ENCODE data around the gene PI4KA.
"Not testable (repeated sequence)": the region's sequence is repeated elsewhere in the genome, so short reads cannot be mapped to it uniquely, and the experiment has no call there.

Gene PI4KA

GRCh38 chr22:20663941-20664593 lies 194.5 kb downstream of the PI4KA start:
- DNase-seq (ENCODE audit: low read depth): no peak

- no peak for DNase-seq (ENCODE audit: low read depth)
Measured at GRCh38 chr22:20663137-20663828, 195.3 kb downstream of the PI4KA start.

DNA sequence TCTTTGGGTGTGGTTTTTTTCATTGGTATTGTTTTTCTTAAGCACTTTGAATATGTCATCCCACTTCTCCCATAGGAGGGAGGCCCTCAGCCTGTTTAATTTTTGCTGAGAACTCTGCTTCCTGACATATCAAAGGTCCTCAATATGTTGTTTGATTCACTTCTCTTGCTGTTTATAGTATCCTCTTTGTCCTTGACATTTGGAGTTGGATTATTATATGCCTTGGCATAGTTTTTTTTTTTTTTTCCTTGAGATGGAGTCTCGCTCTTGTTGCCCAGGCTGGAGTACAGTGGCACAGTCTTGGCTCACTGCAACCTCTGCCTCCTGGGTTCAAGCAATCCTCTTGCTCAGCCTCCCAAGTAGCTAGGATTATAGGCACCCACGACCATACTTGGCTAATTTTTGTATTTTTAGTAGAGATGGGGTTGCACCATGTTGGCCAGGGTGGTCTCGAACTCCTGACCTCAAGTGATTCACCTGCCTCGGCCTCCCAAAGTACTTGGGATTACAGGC lies 196.0 kb downstream of the PI4KA start:
- not testable (repeated sequence) for DNase-seq (ENCODE audit: low read depth)

GRCh38 chr22:20661473-20661872 lies 197.1 kb downstream of the PI4KA start:
- no peak for DNase-seq (ENCODE audit: low read depth)

GRCh38 chr22:20660441-20661054 lies 198.1 kb downstream of the PI4KA start:
- no peak for DNase-seq (ENCODE audit: low read depth)

- DNase-seq (ENCODE audit: low read depth): no peak
Measured at GRCh38 chr22:20659920-20660319, 198.7 kb downstream of the PI4KA start.

DNA sequence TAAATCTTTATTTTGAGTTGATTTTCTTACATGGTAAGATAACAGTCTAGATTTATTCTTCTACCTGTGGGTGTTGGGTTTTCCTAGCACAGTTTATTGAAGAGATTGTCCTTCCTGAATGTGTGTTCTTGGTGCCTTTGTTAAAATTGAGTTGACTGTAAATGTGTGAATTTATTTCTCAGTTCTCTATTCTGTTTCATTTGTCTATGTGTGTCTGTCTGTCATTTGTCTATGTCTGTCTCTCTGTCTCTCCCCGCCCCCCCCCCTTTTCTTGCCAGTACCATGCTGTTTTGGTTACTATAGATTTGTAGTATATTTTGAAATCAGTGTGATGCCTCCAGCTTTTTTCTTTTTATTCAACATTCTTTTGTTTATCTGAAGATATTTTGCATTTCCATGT lies 199.4 kb downstream of the PI4KA start:
- no peak for DNase-seq (ENCODE audit: low read depth)

GRCh38 chr22:20658433-20659222 lies 200.0 kb downstream of the PI4KA start:
- no peak for DNase-seq (ENCODE audit: low read depth)

DNA sequence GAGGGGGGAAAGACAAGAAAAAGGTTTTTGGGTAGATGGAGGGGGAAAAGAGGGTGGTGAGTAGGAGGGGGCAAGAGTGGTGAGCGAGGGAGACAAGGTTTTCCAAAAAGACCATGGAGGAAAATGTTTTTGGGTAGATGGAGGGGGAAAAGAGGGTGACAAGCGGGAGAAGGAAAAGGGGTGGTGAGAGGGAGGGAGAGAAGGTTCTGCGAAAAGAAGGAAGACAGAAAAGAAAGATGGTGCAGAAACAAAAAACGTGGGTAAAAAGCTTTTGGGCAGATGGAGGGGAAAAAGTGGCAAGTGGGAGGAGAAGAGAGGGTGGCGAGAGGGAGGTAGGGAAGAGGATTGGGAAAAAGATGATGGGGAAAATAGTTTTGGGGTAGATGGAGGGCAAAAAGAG lies 200.6 kb downstream of the PI4KA start:
- DNase-seq (ENCODE audit: low read depth): no peak

All from stimulated activated CD4-positive, alpha-beta T cell treated with anti-CD3 and anti-CD28 coated beads, Interleukin-2, amount 100 ng/mL, for 4 hours (primary cell).